Stimulated activated CD8-positive, alpha-beta memory T cell treated with anti-CD3 and anti-CD28 coated beads, Interleukin-15, amount 100 ng/mL, for 1 hour (primary cell): ENCODE data around the gene LAMTOR5.
"Not testable (repeated sequence)": the region's sequence is repeated elsewhere in the genome, so short reads cannot be mapped to it uniquely, and the experiment has no call there.

Experiments
- DNase-seq: peaks from one replicate; pipeline ENCODE4 v3.0.0-alpha.2; 2020; ENCODE audit warnings: low read depth

LAMTOR5 gene

DNA sequence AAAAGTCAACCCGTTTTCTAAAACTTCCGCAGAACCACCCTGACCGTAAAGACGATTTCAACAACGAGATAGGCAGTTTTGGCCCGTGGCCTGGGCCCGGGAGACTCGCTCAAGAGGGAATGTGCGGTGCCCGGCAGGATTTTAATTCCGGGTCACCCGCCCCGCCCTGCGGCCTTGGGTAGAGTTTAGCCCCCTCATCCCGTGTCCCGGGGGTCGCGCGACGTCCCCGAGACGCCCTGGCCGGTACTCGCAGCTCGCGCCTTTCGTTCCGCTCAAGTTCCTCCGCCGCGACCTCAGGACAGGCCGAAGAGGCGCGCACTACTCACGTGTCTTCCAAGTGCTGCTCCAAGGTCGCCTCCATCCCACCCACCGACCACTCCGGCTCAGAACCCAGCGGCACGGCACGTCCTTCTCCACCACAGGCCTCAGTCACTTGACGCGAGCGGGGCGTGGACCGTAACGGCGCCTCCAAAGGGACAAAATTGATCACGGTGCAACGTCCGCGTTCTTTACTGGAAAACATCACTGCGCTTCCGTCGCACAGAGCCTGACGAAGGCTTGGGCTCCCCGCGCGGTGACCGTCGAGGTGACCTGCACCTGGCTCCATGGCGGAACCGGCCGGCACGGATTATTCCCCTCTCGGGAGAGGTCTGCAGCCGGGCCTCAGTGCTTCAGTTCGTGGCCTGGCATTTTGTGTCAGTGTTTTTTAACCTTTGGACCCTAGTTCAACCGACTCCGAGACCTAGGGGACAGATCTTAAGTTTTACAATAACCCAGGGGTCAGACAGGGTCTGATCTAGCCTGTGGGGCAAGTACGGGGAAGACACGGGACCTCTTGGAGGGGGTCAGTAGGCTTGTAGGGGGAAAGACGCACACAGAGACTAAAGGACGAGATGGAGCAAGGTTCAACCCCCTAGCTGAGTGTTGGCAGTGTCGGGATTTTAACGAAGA lies at the start of gene LAMTOR5:
Gene LAMTOR5, minus strand, starts transcription at position 435 of the 951 bp plus-strand sequence. Its CDS starts 74 bp downstream, at position 361.
- DNase-seq = peak; percentile 85

DNA sequence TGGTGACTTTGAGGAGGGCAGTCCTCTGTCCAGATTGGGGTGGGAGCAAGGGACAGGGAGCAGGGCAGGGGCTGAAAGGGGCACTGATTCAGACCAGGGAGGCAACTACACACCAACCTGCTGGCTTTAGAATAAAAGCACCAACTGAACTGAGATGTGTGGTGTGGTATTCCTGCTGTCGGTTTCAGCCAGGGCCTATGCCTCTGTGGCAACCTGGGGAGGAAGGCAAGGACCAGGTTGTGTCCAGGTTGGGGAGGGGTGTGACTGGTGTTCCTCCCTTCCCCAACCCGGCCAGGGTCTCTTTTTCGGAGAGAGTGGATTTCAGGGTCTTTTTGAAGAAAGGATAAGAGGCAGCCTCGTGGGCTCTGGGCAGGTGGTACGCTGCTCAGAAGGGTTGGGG lies 49.7 kb upstream of the LAMTOR5 start:
- no peak for DNase-seq

DNA sequence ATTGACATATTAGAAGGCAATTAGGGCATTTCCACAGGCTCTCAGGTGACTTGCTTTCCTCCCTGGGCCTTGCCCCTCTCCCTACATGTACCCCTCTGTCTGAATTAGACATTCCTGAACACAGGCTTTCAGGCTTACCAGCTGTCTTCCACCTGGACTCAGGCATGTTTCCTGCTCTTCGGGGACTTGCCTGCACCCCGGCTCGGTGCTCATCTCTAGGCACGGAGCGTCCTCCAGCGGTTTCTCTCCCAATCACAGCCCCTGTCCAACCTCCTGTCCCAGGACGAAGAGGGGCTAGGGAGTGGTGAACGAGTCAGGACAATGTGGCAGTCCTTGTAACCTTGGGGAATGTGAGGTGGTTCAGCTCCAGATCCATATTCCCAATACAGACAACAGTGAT lies 47.7 kb upstream of the LAMTOR5 start:
- DNase-seq = no peak

DNA sequence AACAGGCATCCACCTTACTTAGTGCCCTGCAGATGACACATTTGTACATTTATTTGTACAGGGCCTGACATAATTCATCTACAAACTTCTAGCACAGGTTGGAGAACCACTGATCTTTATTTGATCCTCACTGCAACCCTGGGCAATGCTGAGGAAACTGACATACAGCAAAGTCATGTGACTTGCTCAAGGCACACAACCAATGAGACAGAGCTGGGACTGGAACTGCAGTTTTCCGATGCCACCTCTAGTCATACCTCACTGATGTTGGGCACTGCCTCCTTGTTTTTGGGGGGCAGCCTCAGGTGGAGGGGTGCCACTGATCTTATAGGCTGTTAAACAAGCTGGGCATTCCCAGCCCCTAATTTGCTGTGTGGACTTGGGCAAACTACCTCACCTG lies 46.8 kb upstream of the LAMTOR5 start:
- DNase-seq = no peak

DNA sequence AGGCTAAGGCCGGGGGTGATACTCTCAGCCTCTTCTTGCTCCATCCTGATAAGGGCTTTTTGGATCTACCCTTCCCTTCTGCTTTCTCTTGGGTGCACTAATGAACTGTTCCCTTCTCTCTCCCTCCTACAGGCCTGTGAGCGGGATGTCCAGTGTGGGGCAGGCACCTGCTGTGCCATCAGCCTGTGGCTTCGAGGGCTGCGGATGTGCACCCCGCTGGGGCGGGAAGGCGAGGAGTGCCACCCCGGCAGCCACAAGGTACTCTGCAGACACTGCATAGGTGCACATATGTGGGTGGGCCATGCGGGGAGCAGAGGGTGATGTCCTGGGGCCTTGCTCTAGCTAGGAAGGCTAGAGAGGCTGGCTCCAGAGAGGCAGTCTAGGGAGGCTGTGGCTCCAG lies 46.3 kb upstream of the LAMTOR5 start:
- DNase-seq = no peak

DNA sequence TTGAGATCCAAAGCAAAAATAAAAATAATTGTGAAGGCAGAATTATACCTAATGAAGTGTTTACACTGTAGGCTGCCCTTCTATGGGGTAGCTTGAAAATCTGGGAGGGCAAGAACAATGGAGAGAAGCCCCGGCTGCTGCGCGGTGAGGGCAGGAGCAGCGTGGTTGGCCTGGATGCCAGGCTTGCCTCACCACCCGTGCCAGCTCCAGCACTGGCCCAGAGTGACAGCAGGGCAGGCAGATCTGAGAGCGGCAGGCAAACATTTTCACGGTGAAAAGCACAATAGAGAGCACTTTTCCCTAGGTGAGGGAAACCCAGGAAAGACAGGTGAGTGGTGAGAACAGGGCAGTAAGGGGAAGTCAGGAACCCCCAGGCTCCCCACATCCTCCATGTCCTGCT lies 44.8 kb upstream of the LAMTOR5 start:
- DNase-seq = no peak

DNA sequence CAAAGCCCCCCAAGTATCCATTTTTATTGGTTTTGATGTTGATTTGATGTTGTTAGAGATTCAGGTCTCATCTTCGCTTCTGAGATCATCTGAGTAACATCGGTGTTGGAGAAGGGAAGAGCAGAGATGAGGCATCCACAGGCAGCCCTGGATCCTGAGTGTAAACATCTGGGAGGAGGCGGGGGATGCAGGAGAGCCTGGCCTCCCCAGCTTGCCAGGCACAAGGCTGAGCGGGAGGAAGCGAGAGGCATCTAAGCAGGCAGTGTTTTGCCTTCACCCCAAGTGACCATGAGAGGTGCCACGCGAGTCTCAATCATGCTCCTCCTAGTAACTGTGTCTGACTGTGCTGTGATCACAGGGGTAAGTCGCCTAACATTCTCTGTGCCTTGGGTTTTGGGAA lies 43.4 kb upstream of the LAMTOR5 start, which contains the start of gene PROK1:
Gene PROK1, plus strand, starts transcription at position 221 of the 400 bp plus-strand sequence. Its CDS starts 68 bp downstream, at position 289.
- no peak for DNase-seq

DNA sequence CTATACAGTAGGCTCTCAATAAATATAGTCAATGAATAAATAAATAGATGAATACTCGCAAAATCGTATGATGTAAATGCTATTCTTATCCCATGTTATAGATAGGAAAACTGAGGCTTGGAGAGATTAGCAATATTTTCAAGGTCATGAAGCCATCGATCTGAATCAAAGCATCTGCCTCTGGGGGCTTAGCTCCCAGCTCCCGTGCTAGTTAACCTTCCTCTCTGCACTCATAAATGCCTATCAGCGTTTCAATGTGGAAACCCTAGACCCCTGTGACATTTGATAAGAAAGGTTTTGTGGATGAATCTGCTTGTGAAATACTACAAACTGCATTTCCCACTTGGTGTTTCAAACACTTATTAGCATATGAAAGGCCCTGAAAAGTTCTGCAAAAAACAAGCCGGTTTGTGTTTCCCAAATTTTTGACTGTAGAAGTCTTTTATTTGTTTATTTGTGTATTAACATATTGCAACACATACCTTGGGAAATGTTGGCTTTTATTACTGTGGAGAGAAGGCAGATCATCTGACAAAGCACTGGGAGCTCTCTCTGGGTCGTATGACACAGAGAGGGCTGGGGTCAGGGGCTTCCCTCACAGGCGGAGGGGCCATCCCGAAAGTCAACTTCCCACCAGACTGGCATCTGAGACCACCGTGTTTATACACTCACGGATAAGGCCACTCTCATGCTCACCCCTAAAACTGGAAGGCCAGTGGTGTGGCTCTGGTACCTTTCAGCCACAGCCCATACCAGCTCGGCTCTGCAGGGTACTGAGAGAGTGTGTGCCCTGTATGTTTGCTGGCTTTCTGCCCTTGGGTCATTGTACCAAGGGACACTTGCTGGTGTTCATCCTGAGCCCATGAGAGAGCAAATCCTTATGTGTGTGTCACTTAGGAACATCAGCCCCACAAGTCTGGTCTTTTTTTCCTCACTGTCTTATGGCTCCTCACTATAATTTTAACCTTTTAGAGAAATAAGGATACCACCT lies 42.5 kb upstream of the LAMTOR5 start:
- no peak for DNase-seq

DNA sequence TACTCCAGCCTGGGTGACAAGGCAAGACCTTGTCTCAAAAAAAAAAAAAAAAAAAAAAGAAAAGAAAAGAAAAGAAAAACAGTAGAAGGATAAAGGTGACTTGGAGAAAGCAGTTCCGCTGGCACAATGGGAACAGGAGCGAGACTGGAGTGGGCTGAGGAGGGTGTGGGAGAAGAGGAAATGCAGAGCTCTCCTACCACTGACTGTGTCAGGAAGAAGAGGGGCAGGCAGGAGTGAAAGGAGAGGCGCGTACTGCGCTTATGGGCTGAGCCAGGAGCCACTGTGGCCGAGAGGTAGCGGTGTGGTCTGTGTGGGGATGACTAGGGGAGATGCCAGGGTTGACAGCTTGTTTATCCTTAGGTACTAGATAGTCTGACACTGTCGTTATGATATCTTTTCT lies 37.1 kb upstream of the LAMTOR5 start:
- no peak for DNase-seq

DNA sequence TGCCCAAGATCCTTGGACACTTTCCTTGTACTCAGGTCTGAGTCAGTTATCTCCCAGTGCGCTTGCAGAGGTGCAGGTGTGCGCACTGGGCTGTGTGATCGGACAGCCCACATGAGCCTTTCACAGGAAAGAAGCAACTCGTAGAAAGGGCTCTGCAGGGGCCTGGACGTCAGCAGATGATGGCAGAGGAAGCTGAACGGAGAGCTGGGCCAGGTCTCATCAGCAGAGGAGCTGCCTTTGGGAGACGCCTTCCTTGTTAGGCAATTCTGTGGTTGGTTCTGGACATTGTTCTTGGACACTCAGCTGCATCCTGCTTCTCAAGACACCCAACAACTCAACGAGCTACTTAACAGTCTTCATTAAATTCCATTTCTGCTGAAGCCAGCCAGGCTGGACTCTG lies 36.0 kb upstream of the LAMTOR5 start:
- DNase-seq = no peak

DNA sequence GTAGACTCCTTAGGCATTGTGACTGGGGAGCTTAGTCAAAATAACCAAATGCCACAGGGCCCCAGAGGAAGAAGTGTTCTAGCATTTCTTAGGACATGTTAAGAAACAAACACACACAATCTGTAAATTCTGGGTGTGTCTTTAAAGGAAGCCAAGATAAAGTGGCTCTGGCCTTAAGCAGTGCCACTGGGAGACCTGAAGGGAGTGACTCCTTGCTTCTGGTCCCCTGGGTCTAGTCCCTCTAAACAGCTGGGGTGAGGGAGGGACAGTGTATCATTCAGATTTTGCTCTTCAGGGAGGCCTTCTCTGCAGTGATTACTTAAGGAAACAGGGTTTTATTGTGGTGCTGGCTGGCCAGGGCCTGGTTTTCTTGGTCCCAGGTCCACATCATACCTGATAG lies 34.4 kb upstream of the LAMTOR5 start:
- no peak for DNase-seq

DNA sequence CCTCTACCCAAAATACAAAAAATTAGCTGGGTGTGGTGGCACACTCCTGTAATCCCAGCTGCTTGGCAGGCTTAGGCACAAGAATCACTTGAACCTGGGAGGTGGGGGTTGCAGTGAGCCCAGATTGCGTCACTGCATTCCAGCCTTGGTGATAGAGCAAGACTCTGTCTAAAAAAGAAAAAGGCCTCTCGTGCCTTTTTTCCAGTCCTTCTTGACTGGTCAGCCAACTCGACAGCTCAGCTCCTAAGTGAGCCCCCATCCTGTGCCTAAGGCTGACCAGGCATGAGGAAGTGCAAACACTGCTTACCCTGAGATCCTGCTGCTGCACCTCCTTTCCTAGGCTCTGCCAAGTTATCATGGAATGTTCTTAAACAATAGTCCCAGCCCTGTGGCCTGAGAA lies 33.4 kb upstream of the LAMTOR5 start:
- no peak for DNase-seq

DNA sequence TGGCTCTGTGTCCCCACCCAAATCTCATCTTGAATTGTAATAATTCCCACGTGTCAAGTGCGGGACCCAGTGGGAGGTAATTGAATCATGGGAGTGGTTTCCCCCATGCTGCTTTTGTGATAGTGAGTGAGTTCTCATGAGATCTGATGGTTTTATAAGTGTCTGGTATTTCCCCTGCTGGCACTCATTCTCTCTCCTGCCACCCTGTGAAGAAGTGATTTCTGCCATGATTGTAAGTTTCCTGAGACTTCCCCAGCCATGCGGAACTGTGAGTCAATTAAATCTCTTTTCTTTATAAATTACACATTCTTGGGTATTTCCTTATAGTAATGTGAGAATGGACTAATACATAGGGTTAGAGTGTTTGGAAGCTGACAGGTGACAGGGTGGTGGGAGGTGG lies 32.4 kb upstream of the LAMTOR5 start:
- not testable (repeated sequence) for DNase-seq

DNA sequence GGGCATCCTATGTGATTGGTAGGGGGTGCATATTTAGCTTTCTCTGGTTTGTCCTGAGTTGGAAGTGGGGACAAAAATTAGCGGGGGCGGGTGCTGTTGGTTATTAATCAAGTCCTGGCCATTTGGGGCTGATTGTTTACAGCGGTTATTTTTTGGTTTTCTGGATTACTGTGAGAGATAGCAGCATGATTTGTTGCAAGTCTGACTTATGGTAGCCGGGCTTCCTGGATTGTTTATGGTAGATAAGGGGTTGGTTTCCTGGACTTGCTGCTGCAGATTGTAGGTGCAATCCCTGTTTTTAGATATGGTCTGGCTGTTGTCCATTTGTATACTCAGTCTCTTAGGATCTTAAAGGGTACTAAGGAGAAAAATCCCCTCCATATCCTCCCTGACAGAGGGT lies 31.4 kb upstream of the LAMTOR5 start:
- DNase-seq = no peak

DNA sequence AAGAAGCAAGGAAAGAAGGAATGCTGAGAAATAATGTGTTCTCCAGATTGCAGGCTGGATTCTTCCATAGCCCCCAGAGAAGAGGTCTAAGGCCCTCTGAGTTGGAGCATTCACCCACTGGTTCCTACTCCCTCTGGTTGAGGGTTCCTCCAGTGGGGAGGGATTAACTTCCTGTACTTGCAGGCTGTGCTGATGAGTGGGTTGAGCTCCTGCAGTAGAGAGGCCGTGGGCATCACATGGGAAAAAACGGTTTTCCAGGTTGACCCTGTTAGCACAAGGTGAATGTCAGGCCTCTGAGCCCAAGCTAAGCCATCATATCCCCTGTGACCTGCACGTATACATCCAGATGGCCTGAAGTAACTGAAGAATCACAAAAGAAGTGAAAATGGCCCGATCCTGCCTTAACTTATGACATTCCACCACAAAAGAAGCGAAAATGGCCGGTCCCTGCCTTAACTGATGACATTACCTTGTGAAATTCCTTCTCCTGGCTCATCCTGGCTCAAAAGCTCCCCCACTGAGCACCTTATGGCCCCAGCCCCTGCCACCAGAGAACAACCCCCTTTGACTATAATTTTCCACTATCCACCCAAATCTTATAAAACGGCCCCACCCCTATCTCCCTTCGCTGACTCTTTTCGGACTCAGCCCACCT lies 30.3 kb upstream of the LAMTOR5 start:
- not testable (repeated sequence) for DNase-seq

DNA sequence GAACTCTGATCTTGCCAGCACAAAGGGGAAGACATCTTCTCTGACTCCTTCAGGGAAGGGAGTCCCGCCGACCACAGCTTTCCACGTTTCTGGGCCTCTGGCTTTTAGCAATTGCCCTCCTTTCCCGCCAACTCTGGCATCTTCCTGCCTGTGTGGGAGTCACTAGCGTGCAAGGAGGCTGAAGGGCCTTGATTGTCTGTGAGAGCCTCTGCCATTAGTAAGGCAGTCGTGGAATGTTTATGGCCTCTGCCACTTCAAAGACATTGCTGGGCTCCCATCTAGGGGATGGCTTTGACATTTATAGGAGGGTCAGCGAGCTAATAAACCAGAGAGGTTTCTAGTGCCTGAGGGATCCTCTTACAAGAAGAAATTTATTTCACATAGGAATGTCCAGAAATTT lies 29.1 kb upstream of the LAMTOR5 start:
- DNase-seq = no peak

DNA sequence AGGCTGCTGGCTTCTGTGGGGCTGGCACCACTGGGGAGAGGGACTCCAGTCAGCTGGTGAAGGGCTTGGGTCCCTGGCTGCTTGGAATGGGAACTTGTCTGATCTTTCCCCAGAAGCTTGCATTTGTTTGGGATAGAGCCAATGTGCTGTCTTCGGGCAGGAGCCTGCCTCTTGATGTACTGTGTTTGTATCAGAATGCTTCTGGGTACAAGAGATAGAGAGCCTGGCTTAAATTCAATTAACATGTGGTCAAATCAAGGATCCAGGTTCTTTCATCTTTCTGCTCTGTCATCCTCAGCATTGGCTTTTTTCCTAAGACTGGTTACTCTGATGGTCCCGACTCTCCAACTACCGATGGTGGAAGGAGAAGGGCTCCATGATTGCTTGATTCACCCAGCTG lies 27.5 kb upstream of the LAMTOR5 start:
- DNase-seq = no peak

DNA sequence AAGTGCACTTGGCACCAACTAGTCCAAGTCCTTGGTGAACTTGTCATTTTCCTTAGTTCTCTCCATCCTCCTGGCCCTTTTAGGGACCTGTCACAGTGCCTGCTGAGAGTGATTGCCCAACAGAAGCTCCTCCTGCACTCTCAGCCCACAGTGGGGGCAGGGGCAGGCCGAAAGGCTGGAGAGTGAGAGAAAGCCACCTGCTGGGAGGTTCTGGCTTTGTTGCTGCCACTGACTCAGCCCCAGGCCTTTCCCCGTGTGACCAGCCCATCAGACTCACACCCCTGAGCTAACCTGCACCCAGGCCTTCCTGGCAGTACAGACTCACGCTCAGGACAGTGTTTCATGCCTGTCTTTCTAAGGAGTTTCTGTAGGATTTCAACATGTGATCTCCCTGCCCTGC lies 26.3 kb upstream of the LAMTOR5 start:
- no peak for DNase-seq

DNA sequence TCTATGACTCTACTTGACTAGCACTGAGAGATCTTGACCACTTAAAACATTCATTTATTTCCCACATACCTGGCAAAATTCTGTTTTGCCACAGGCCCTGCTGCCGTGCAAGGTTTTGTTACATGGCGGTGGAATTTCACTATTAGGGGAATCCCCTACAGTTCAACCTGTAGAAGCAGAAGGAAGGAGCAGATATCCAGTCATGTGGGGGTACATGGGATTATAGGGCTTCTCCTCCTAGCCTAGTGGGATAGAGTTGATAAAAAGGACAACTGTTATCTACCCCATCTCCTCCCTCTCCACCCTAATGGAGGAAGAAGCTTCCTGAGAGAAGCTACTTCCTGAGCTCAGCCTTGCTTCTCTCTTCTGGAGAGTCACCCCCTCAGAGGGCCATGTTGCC lies 25.7 kb upstream of the LAMTOR5 start:
- DNase-seq = no peak

DNA sequence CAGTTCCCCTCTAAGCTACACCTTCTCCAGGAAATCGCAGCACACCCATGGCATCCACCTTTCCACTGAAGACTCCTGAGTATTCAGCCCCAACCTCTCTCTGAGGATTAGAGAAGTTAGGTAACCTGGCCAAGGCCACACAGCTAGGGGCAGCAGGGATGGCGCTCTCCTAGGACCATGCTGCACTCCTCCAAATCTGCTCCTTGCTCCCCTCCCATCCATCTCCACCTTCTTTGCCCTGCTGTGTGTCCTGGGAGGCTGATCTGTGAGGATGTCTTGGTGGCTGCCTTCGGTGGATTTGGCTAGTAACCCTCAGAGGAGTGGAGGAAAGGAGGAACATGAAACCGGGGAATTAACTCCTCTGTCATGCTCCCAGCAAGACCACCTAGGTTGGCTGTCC lies 23.4 kb upstream of the LAMTOR5 start:
- DNase-seq = no peak

DNA sequence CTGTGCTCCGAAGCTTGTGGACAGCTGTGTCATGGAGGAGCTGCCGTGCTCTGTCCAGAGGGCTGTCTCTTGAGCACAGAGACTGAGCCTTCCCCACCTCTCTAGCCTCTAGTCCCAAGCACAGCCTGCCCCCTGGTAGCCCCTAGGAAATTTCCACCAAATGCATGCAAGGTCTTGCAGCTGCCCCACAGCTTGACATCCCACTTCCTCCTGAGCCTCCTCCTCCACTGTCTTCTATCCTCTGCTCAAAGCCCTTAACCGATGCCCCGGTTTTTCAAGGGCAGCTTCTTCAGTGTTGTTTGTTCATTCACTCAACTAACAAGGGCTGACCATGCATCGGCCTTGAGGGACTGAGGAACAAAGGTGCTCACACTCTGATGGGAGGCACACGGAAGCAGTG lies 22.9 kb upstream of the LAMTOR5 start:
- no peak for DNase-seq

DNA sequence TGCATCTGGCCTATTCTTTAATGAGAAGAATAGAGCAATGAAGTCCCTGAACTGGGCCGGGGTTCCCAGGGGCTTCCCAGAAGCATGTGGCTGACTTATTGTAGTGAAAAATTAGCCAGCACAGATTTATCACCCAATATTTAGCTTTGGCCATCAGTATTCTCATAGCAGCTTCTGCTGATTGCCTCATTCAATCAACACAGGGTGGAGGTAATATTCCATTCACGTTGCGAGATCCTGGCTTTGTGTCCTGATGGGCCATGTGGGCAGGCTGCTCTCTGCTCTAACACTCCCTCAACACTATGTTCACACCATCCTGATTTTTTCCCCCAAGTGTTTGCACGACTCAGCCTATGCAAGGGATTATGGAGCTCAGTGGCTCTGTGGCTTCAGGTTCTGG lies 21.5 kb upstream of the LAMTOR5 start:
- no peak for DNase-seq
